Mucosa of rectum (tissue), 2 donors: ENCODE data around the gene ATP2B2.
"Not testable (repeated sequence)": the region's sequence is repeated elsewhere in the genome, so short reads cannot be mapped to it uniquely, and the experiment has no call there.

Source experiments
- H3K27ac ChIP-seq, 2 donors: one replicate each; pipeline ENCODE4 v1.7.0; 2013; ENCODE audit warnings: inconsistent platforms in 2 of 2, low read depth in 2 of 2, low read length in 2 of 2
- H3K27me3 ChIP-seq, 2 donors: one replicate each; pipeline ENCODE4 v1.7.0; 2013; ENCODE audit warnings: low read length in 2 of 2; ENCODE audit not compliant: control insufficient read depth in 2 of 2, insufficient read depth in 2 of 2
- H3K36me3 ChIP-seq, 2 donors: one replicate each; pipeline ENCODE4 v1.7.0; 2013; ENCODE audit warnings: low read length in 2 of 2; ENCODE audit not compliant: control insufficient read depth in 2 of 2, insufficient read depth in 2 of 2
- H3K4me1 ChIP-seq, 2 donors: one replicate each; pipeline ENCODE4 v1.7.0; 2013; ENCODE audit warnings: low read length in 2 of 2, mild to moderate bottlenecking in 1 of 2; ENCODE audit not compliant: control insufficient read depth in 2 of 2, insufficient read depth in 2 of 2
- H3K4me3 ChIP-seq, 2 donors: one replicate each; pipeline ENCODE4 v1.7.0; 2013; ENCODE audit warnings: low read length in 2 of 2
- H3K9ac ChIP-seq, 2 donors: one replicate each; pipeline ENCODE4 v1.7.0; 2013; ENCODE audit warnings: low read length in 2 of 2, low read depth in 1 of 2, mild to moderate bottlenecking in 1 of 2
- H3K9me3 ChIP-seq, 2 donors: one replicate each; pipeline ENCODE4 v1.7.0; 2013; ENCODE audit warnings: low read length in 2 of 2; ENCODE audit not compliant: control insufficient read depth in 2 of 2
- donor health status: healthy.
- donor health status: Normal muscosa, but diverticular disease.

The ATP2B2 gene

DNA sequence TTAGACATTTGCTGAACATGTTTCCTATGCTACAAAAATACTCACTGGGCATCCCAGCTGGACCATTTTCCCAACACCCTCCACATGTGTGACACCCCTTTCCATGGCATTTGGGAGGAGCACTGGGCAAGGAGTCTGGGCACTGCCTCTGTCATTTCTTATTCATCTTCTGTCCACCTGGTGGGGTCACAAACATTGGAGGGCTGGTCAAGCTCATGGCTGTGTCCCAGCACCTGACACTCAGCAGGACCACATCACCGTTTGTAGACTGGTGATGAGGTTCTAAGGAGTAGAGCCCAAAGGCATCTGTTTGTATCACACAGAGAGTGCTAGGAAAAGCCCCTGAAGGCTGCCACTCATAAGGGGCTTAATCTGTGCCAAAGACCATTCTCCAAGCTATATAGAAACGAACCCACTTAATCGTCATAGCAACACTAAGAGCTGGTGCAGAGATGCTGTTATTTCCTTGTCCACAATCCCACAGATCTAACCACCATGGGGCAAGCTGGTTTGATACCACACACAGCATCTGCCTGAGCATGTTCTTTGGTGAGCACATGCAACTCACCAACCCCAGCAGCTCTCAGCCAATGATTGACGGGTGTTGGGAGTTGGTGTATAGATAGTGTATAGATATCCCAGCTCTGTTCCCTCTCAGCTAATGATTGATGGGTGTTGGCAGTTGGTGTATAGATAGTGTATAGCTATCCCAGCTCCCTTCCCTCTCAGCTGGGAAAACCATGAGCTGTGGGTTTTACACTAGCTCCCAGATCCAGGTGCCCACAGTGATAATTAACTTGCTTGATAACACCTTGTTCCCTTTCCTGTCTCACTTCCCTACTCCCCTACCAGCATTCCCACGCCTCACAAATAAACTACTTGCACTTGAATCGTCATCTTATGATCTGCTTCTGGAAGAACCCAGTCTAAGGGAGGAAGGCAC is 42.7 kb upstream of the ATP2B2 start:
- no peaks in the 10 kb centered on the region for H3K36me3 ChIP-seq
- no peak overlapping the region for H3K9ac ChIP-seq
- H3K4me3 ChIP-seq: no peak overlapping the region
- no peak overlapping the region for H3K27ac ChIP-seq
- H3K4me1 ChIP-seq: no peaks in the 10 kb centered on the region
- peaks cover 0 to 2% of the 10 kb centered on the region in 2 donors for H3K27me3 ChIP-seq
- no peaks in the 10 kb centered on the region for H3K9me3 ChIP-seq

DNA sequence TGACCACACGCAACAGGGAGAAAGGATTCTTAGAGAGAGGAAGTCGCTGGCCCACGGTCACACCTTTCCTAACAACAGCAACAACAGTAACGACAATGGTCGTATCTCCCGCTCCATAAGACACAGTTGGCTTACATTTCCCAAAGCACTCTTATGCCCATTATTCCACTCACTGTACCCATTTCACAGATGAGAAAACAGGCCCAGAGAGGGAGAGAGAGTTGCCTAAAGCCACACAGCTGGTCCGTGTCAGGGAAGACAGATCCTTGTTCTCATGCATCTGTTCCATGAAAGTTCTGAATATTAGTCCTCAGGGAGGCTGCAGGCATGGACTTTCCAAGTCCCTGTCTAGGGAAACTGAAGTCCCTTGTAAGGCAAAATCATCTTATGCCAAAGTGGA is 42.0 kb upstream of the ATP2B2 start:
- no peak overlapping the region for H3K27ac ChIP-seq
- H3K36me3 ChIP-seq: no peaks in the 10 kb centered on the region
- no peaks in the 10 kb centered on the region for H3K4me1 ChIP-seq
- no peaks in the 10 kb centered on the region for H3K9me3 ChIP-seq
- no peak overlapping the region for H3K9ac ChIP-seq
- H3K27me3 ChIP-seq: peaks cover 0 to 2% of the 10 kb centered on the region in 2 donors
- no peak overlapping the region for H3K4me3 ChIP-seq

GRCh38 chr3:10546820-10547263 is 41.5 kb upstream of the ATP2B2 start:
- no peak overlapping the region for H3K27ac ChIP-seq
- no peak overlapping the region for H3K4me3 ChIP-seq
- H3K27me3 ChIP-seq: peaks cover 0 to 2% of the 10 kb centered on the region in 2 donors
- no peaks in the 10 kb centered on the region for H3K36me3 ChIP-seq
- no peaks in the 10 kb centered on the region for H3K9me3 ChIP-seq
- H3K4me1 ChIP-seq: no peaks in the 10 kb centered on the region
- H3K9ac ChIP-seq: no peak overlapping the region

DNA sequence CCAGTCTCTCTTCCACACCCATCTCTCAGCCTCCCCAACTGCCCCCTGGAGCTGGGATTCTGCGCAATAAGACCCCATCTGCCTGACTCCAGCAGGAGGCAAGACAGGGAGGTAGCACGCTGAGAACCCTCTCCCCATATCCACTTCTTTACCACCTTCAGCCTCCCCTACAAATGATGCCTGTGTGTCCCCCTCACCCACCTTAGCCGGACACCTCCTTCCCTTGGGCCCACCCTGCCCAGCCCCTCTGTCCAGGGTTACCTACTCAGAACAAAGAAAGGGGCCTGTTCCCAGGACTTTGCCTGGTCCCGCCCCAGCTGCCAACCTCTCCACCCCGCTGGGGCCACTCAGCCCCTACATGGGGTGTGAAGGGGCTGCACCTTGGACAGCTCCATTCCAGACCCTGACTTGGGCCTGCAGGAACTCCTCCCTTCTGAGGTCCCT is 40.8 kb upstream of the ATP2B2 start:
- H3K4me1 ChIP-seq: no peaks in the 10 kb centered on the region
- H3K9me3 ChIP-seq: no peaks in the 10 kb centered on the region
- H3K9ac ChIP-seq: no peak overlapping the region
- H3K27ac ChIP-seq: no peak overlapping the region
- no peak overlapping the region for H3K4me3 ChIP-seq
- H3K27me3 ChIP-seq: peaks cover 0 to 2% of the 10 kb centered on the region in 2 donors
- H3K36me3 ChIP-seq: no peaks in the 10 kb centered on the region

- H3K4me3 ChIP-seq: no peak overlapping the region
Observed at GRCh38 chr3:10542518-10542917, 37.1 kb upstream of the ATP2B2 start.

GRCh38 chr3:10540347-10540746 is 35.0 kb upstream of the ATP2B2 start:
- H3K36me3 ChIP-seq, H3K9ac ChIP-seq, H3K4me1 ChIP-seq, H3K9me3 ChIP-seq, H3K27me3 ChIP-seq, H3K4me3 ChIP-seq, H3K27ac ChIP-seq: not testable (repeated sequence)

More at GRCh38 chr3:10542518-10542917, 37.1 kb upstream of the ATP2B2 start:
- H3K36me3 ChIP-seq: no peaks in the 10 kb centered on the region
- H3K27me3 ChIP-seq: no peaks in the 10 kb centered on the region
- H3K27ac ChIP-seq: no peak overlapping the region
- H3K9ac ChIP-seq: no peak overlapping the region
- no peaks in the 10 kb centered on the region for H3K4me1 ChIP-seq
- H3K9me3 ChIP-seq: no peaks in the 10 kb centered on the region

DNA sequence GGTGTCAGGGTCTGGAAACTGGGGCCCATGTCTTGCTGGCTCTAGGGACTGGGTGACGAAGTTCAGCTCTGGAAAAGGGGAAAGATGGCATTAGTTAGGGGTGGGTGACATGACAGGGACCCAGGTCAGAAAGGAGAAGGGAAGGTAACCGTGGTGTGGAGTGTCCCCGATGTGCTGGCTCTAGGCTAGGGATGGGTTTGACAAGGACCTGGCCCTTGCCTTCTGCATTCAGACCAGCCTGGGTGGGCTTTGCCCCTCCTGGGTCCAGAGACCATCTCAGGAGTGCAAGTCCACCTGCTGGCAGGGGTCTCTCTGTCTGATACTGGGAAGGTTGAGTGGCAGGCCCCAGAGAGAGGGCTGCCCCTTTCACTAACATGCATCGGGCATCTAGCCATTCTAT is 28.7 kb upstream of the ATP2B2 start:
- Histone ChIP-seq H3K27me3 (no peaks in the 10 kb centered on the region), H3K27ac (no peak overlapping the region), H3K9ac (no peak overlapping the region), H3K36me3 (no peaks in the 10 kb centered on the region), H3K9me3 (no peaks in the 10 kb centered on the region), H3K4me1 (no peaks in the 10 kb centered on the region), H3K4me3 (no peak overlapping the region)

DNA sequence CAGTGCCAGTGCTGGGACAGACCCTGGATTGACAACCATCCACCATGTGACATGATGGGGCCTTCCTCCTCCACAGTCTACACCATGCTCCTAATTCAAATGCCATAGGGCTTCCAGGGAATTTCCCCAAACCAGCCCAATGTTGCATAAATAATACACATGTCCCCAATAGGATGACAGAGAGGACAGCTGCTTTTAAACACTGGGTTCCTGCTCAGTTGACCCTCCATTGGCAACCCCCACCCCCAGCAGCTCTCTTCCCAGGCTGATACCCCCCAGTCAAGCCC is 28.3 kb upstream of the ATP2B2 start:
- Histone ChIP-seq H3K36me3 (no peaks in the 10 kb centered on the region), H3K4me3 (no peak overlapping the region), H3K9ac (no peak overlapping the region), H3K4me1 (no peaks in the 10 kb centered on the region), H3K27ac (no peak overlapping the region), H3K9me3 (no peaks in the 10 kb centered on the region), H3K27me3 (no peaks in the 10 kb centered on the region)

DNA sequence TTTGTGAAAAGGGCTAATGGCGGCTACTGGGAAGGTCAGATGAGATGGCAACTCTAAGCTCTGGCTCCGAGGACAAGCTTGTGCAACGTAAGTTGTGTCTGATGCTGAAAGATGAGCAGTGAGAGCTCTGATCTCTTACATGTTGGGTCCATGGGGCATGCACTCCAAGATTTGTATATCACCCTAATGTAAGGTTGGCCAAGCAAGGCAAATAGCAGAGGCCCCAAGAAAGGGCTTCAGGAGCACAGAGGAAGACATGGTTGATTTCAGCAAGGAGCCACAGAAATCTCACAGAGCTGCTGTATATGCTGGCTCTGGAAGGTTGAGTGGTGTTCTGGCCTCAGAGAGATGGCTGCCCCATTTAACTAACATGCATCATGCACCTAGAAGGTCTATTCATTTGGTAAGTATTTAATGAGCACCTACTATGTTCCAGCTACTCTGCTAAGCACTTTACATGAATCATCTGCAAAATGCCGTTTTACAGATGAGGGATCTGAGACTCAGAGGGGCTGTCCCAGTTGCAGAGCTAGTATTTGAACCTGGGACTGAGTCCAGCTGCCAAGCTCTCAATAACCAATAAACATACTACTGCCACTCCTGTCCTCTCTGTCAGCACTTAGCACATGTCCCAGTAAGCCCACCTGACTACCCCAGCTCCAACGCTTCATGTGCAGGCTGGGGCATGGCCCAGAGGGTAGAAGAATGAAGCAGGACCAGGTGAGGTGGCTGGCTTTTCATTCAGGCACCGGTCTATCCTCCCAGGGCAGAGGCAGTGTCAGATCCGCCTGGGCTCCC is 27.8 kb upstream of the ATP2B2 start:
- no peak overlapping the region for H3K27ac ChIP-seq
- H3K36me3 ChIP-seq: no peaks in the 10 kb centered on the region
- H3K4me3 ChIP-seq: no peak overlapping the region
- H3K4me1 ChIP-seq: no peaks in the 10 kb centered on the region
- no peaks in the 10 kb centered on the region for H3K9me3 ChIP-seq
- H3K9ac ChIP-seq: no peak overlapping the region
- no peaks in the 10 kb centered on the region for H3K27me3 ChIP-seq

GRCh38 chr3:10531031-10531430 is 25.6 kb upstream of the ATP2B2 start:
- Histone ChIP-seq H3K27ac (no peak overlapping the region), H3K4me3 (no peak overlapping the region), H3K27me3 (no peaks in the 10 kb centered on the region)

More at GRCh38 chr3:10531031-10531430, 25.6 kb upstream of the ATP2B2 start:
- no peaks in the 10 kb centered on the region for H3K9me3 ChIP-seq
- H3K36me3 ChIP-seq: no peaks in the 10 kb centered on the region
- H3K9ac ChIP-seq: no peak overlapping the region
- no peaks in the 10 kb centered on the region for H3K4me1 ChIP-seq
